ENCODE results near the gene SEC14L1.

SEC14L1 gene

GRCh38 chr17:77182205-77183172 lies 41.7 kb downstream of the SEC14L1 start:
- TF ChIP-seq CTCF (IDR thresholded peaks at IDR 0.05) = no peak

- no peak for TF ChIP-seq CTCF (IDR thresholded peaks at IDR 0.05)
Measured at GRCh38 chr17:77184474-77184873, 43.7 kb downstream of the SEC14L1 start.

- TF ChIP-seq CTCF (IDR thresholded peaks at IDR 0.05) = no peak
Measured at GRCh38 chr17:77185137-77185536, 44.4 kb downstream of the SEC14L1 start.

- no peak for TF ChIP-seq CTCF (IDR thresholded peaks at IDR 0.05)
Measured at GRCh38 chr17:77186141-77186604, 45.4 kb downstream of the SEC14L1 start.

- TF ChIP-seq CTCF (IDR thresholded peaks at IDR 0.05) = no peak
Measured at GRCh38 chr17:77188084-77189066, 47.6 kb downstream of the SEC14L1 start.

- TF ChIP-seq CTCF (IDR thresholded peaks at IDR 0.05) = no peak
Measured at GRCh38 chr17:77189148-77189547, 48.4 kb downstream of the SEC14L1 start.

- no peak for TF ChIP-seq CTCF (IDR thresholded peaks at IDR 0.05)
Measured at GRCh38 chr17:77190576-77190975, 49.8 kb downstream of the SEC14L1 start.
